ENCODE data around the gene SPRY1.

GRCh38 chr4:123444290-123444731, 47.7 kb downstream of the SPRY1 start:
- TF ChIP-seq POLR2A (IDR thresholded peaks at IDR 0.05), result no peak
- no peak for TF ChIP-seq CTCF (IDR thresholded peaks at IDR 0.05)
